ENCODE data around the gene LPP.

Gene LPP

DNA sequence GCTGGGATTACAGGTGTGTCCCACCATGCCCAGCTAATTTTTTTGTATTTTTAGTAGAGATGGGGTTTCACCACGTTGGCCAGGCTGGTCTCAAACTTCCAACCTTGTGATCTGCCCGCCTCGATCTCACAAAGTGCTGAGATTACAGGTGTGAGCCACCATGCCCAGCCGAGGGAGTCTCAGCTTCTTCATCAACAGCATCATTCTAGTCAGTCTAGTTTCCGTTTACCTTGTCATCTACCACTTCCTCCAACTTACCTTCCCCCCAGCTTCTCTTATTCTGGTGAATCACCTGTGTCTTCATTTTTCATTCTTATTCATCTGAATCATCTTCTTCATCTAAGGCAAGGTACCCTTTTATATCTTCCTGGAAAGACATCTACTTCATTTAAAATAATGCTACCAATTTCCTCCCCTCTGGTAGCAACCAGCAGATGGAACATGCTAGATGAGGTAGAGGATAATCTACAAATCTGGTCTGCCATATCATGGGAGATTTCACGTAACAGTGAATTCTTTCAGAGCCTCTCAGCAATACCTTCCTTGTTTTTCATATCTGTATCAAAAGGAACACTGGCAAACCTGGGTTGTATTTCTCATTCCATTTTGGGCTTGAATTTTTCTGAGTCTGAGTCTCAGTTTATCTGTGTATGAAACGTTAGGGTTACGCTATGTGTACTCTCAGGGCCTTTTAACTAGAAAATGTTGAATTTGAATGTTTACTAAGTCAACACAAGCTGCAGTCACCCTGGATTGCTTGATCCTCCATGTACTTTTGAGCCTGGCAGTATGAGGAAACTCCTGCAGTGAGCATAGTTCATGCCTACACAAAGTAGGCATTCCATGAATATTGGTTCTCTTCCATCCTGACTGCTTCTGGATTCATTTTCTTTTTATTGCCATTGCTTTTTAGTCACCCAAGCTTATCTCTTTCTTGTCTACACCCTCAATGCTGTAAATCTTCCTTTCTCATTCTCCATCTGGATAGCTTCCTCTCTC is 16.8 kb downstream of the LPP start:
- DNase-seq (ENCODE audit: low read depth), result no peak

DNA sequence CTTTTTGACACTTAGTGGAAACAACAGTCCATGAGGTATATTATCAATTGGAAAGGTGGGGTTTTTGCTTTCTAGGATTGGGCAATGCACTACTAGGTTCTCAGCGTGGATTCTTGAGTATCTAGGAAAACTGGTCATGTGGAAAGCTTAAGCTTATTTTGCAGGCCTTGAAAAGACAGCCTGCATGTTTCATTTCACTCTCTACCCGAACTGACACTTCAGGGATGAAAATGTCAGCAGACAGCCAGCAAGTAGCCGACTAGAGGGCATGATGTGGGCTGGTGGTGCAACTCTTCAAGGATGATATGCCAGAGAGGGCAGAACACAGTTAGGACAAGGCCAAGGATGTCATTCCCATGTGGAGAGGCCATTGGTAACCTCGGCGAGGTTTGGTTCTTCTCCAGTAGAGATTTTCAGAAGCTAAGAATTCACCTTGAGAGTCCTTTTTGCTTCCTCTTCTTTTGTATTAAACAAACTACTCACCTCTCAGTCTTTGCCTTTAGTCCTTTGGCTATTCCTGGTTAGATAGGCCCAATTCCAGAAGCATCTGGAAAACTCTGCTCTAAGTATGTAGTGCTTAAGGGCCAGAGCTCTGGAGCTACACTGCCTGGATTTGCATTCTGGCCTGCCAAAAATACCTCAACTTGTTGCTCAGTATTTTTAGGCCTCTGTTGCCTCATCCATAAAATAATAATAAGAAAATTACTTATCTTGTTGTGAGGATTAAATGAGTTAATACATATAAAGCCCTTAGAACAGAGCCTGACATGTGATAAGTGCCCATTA is 17.9 kb downstream of the LPP start:
- no peak for DNase-seq (ENCODE audit: low read depth)

DNA sequence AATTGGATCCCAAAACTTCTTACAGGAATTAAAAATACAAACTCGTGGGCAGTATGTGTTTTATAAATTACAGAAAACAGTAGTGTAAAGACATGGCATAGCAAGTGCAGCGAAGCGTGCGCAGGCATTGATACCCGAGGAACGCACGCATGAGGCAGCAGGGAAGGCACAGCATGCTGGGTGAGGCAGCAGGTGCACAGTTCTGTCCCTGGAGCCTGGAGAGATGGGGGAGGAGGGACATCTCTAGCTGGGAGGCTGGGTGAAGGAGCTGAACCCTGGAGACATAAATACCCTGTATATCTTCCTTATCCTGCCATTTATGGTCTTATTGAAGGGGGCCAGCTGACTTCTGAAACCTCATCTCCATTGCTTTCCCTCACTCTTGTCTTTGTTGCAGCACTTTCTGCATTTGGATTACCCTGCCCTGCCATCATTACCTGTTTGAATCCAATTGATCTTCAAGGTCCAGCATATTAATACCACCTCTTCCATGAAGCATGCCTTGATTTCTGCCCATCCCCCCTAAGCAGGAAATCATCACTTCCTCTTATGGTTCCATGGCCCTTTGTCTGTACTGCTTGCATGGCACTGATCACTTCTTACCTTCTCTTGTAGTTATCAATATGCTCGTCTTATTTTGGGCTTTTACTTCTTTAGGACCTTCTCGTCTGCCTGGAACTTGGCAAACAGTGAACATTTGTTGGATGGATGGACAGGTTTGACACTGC is 20.5 kb downstream of the LPP start:
- no peak for DNase-seq (ENCODE audit: low read depth)

DNA sequence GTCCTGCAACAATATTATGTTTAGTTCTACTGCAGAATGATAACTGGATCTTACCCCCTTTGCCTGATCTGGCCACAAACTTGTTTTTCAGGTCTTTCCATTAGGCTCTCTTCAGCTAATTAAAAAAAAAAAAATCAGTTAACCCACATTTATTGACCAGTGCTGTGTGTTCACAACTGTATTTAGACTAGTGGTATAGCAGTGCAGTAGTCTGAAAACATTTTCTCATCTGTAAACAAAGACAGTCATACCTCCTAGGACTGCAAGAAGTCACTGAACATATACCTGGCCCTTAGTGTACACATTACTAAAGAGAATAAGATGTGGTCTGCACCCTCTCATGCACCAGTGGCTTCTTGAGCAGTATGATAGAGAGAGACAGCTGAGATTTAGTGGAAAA is 22.5 kb downstream of the LPP start:
- DNase-seq (ENCODE audit: low read depth), result no peak

DNA sequence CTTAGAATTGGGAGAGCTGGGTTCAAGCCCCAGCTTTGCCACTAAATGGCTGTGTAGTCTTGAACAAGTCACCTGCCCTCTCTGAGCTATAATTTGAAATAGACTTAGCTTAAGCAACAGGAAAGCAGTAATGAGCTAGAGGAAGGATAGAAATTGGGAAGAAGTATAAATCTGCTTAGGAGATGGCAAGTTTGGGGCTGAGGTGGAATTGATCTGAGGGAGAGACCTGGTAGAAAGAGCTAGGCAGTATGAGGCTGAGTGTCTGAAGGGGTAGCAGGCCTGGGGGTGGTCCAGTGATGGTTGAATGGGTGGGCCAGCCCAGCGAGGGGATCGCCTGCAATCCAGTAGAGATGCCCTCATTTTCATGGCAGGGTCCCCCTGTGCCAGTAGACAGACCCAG is 22.9 kb downstream of the LPP start:
- DNase-seq (ENCODE audit: low read depth), result no peak

DNA sequence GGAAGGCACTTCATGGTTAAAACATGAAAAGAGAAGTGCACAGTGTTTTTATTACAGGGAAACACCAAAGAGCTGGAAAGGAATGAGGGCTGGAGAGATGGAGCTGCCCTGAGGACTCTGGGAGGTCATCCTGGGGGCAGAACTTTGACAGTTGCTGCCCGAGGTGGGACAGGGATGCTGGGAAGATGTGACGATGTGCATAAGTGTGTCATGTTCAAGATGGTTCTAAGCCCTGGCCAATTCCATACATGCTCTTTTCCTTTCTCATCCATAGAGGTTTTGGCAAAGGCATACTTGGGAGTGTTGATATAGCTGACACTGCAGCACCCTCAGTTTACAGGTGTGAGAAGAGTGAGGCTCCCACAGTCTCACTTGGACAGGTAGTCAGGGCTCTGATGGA is 23.8 kb downstream of the LPP start:
- no peak for DNase-seq (ENCODE audit: low read depth)

DNA sequence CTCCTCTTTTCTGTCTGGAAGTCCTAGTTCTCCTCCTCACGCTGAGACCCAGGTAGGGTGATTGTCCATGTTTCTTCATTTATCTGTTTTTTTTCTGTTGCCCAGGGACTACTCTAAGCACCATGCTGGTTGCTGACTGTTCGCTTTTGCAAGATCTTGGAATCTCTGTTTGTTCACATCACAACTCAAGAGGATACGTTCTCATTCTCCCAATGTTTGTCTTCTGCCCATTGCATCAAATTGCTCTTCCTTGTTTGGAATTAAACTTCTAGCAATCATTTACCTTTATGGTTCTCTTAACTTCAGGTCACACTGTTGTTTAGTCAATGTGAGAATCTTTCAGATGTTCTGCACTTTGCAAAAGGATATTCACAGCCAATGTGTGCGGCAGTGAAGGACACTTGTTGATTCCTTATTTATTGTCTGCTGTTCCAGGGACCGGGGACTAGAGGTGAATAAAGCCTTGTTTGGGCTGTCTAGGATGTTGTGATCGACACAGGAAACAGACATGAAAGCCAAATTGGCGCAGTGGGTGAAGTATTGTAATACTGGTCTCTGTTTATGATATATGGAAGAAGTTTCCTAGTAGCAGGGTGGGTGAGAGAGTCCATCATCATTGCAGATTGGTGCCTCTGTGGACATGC is 24.5 kb downstream of the LPP start:
- no peak for DNase-seq (ENCODE audit: low read depth)

DNA sequence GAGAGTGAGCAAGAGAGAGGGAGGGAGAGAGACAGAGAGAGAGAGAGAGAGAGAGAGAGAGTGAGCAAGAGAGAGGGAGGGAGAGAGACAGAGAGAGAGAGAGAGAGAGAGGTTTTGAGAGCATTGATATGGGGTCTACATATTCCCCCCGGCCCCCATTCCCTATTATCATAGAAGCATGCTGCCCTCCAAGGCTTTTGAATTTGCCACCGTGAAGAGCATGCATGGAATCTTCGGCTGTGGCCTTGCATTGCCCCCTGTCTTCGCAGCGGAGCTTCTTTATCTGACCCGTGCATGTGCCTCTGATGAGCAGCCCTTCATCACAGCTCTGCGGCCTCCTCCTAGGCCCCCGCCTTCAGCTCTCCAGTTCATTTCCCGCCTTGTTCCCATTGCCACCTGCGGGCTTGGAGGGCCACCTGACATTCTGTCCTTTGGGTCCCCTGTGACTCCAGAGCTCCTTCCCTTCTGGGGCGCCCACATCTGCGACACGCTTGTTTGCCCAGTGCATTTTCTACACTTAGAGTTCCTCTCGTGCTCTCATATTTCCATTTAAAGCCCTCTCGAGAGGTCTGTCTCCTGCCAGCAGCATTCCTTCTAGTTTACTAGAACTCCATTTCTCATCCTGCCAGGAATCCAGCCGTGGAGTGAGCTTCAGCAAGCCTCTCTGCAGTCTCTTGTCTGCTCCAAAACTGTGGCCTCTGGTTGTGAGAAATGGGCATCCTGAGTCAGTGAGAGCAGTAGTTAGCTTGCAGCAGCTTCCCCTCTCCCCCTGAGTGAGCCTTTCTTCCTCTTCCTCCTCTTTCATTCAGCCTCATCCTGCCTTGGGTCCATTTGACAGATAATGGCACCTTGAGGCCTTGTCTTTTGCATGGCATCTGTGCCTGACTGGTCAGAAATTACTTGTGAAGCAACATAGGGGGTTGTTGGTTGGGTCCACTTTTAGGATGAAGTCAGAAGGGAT is 25.3 kb downstream of the LPP start:
- DNase-seq (ENCODE audit: low read depth), result no peak

DNA sequence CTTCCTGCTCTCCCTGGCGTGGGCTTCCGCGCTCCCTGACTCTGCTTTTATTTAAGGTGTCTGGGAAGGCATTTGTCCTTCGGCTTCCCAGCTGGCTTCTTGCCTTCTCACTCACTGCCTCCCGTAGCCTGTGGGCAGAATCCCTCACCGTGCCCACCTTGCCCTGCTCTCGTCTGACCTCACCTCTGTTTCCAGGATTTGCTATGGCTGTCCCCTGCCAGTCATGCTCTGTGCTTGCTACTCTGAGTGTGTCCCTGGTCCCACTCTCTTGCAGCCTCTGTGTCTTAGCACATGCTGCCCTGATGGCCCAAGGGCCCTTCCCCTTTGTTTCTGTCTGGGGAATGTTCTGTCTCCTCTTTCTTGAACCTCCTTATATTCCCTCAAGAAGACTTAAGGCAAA is 26.2 kb downstream of the LPP start:
- DNase-seq (ENCODE audit: low read depth), result no peak

DNA sequence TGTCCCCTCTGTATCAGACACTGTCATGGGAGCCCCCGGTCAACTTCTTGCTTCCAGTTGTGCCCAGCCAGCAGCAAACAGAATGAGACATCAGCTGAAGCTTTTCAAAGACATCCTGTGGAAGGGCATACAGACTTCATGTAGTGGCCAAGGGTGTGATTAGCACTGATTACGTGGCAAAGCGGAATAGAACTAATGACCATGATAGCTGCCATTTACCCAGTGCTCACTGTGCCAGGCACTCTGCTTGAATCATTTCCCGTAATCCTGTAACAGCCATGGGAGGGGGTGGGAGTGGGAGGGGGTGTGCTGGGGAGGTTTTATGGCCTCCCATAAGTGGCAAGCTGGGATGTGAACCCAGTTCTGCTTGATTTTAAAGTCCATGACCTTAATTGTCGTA is 29.5 kb downstream of the LPP start:
- DNase-seq (ENCODE audit: low read depth), result no peak

DNA sequence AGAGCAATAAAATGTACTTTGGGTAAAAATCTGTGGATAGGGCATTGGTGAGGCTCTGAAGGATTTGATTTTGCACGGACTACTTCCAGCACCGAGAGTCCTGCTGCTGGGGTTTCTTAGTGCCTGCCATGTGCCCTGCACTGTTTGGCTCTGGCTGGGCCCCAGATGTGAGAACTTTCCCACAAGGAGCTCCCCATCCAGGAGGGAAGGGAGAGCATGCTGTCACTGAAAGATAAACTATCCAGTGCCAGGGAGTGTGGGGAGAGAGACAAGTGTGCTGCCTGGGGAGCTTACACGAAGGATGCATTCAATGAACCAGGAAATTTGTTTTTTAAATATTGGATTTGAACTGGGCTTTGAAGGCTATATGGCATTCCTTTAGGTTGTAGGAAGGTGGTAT is 30.2 kb downstream of the LPP start:
- DNase-seq (ENCODE audit: low read depth), result no peak

DNA sequence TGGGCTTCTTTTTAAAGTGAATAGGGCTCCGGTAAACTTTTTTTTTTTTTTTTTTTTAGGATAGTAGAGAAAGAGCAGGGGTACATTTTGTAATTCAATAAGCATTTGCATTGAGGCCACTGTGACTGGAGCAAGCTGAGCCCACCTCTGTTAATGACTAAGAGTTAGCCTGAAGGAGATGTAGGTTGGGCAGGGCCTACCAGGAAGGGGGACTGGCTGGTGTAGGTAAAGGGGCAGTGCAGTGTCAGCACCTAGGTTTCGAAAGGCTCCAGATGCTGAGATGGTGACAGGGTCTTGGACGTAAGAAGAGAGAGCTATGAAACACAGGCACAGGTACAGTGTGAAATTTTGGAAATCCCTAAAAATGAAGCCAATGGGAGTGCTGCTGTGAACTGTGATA is 30.7 kb downstream of the LPP start:
- DNase-seq (ENCODE audit: low read depth), result no peak

DNA sequence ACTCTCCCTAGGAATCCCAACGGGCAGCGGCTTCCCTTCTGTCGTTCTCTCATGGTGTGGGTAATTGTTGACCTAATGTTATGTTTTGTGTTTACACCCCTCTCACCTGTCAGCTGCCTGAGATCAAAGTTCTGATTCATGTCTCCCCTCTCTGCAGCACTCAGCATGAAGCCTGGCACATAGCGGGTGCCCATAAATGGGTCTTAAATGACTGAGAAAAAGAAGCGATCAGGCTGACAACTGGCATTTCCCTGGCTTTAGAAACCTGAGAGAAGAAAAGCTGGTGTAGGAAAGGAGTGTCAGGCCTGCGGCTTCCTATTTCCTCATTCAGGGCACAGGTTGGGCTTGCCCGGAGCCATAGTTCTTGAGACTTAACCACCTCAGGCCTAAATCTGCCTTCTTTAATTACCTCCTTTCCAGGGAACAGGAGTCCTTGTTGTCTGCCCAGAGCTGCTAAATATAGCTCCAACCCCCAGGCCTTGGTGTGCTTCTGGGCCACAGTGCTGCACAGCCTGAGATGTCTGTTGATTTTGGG is 31.8 kb downstream of the LPP start:
- DNase-seq (ENCODE audit: low read depth), result no peak

DNA sequence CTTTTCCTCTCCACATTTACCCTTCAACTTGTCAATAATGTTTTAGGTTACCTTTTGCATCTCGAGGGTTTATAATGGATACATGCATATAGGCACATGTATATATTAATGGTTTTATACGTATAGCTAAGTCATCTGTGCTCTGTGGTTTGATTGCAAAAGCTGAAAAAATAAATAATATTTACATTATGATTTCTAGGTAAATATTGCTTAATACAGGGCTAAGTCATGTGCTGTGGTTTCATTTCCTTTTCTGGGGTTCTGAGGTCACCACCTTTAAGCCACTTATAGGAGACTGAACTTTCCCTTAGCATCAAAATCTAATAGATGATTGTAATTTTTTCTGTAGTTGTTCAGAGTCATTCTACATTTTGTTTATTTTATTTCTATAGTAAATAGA is 33.1 kb downstream of the LPP start:
- no peak for DNase-seq (ENCODE audit: low read depth)

DNA sequence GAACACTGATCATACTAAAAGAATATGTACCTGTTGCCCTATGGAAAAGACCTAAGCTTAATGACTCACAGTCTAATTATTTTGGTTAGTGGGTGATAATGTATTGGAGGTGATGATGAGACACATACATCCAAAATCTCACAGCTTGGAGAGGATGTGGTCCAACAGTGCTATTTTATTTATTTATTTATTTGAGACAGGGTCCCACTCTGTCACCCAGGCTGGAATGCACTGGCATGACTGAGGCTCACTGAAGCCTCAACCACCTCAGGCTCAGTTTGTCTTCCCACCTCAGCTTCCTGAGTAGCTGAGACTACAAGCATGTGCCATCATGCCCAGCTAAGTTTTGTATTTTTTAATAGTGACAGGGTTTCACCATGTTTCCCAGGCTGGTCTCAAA is 35.0 kb downstream of the LPP start:
- DNase-seq (ENCODE audit: low read depth), result no peak

DNA sequence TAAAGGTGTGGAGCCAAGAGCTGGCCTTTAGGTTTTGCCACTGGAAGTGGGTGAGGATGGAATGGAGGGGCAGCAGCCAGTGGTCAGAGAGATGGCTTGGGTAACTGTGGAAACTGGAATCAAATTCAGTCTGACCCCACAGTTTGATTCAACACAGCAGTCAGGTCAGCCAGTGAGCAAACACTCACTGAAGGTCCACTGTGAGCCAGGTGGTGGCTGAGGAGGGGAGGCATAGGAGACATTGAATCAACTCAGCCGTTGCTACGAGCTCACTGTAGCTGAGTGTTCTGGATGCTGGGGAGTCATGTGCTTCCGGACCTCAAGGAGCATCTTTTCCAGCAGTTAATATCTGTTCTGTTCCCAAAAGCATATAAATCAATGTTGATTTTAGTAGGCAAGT is 37.5 kb downstream of the LPP start:
- DNase-seq (ENCODE audit: low read depth), result no peak

DNA sequence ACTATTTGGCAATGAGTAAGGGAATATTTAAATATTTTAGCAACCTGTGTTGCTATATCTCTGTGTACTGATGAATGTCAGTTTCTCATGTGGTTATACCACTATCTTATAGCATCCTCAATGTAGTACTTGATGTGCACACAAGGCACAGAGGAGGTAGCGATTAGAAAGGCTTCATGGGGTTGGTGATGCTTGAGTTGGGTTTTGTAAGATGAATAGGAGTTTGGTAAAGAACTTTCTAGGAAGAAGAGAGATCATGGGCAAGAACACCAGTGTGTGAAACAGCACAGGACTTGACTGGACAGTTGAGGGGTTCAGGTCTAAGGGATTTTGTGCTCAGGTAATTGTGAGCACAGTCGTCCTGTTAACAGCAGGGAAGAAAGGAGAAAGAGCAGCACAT is 38.1 kb downstream of the LPP start:
- DNase-seq (ENCODE audit: low read depth), result no peak

DNA sequence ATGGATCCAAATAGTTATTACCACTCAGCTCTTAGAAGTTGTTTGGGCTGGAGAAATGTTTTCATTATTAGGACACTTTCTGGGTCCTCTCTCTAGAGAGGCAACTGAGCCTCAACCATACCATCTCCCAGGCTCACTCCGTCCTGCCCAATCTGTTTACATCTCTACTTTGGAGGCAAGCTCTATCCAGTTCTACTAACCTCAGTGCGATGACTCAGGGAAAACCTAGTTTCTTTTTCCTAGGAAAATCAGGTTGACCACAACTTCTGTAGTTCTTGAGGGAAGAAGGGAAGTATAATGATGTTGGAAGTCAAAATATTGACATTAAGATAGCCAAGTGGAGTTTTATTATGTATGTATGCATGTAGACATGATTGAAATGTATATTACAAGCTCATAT is 40.4 kb downstream of the LPP start:
- DNase-seq (ENCODE audit: low read depth), result no peak

DNA sequence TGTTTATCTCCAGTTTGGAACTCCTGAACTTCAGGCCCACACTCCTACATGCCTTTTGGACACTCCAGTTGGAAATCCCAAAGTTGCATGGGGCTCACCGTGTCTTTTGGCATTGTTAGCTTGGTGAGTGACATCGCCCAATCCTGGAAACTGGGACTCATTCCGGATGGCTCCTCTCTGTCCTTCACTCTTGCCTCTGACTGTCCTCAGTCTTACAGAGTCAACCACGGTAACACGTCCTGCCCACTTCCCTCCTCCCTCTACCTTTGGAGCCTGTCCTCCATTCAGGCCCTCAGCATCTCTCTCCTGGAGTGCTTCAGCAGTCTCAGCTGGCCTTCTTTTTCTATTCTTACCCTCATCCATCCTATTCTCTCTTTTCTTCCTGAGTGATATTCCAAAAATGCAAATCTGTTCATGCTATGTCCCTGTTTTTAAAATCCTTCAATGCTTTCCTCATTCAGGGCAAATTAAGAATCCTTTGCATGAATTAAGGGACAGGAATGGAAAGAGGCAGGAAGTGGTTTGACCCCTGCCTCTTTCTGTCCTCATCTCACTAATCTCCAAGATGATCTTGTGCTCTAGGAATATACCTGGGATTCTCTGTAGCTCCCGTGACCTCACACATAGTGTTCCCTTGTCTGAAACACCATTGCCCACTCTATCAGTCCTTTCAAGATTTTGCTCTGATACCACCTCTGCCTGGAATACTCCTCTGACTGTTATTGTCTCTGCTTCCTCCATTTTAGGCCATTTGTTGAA is 42.5 kb downstream of the LPP start:
- no peak for DNase-seq (ENCODE audit: low read depth)

DNA sequence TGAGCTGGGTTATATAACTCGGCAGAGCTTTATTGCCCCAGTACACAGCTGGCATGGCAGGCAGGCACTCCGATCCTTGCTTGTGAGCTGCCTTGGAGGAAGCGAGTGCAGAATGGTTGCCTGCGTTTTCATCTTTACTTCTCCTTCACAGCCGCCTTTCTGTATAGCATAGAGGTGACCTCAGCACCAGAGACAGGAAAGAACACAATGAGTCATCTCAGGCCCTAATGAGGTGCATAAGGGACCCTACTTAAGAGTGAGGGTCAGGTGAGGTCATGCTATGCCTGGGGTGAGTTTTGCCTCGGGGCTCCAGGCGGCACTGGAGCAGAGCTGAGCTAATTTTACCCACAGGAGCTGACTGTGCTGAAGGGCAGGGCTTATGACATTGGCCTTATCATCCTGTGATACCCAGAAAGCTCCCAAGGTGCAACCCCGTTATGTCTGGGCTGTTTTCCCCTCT is 43.5 kb downstream of the LPP start:
- no peak for DNase-seq (ENCODE audit: low read depth)
